ENCODE measurements around the gene TGFB1I1. TPM values are rescaled to one million over a fixed set of nuclear protein-coding genes. Genes with fewer than 3 reads are reported as not detected.
A peak's percentile ranks its signal among the peaks of the same experiment; 100 is the strongest.

TGFB1I1 gene
- total RNA-seq, 1 experiment from 2014 or later, result 90.6 TPM

DNA sequence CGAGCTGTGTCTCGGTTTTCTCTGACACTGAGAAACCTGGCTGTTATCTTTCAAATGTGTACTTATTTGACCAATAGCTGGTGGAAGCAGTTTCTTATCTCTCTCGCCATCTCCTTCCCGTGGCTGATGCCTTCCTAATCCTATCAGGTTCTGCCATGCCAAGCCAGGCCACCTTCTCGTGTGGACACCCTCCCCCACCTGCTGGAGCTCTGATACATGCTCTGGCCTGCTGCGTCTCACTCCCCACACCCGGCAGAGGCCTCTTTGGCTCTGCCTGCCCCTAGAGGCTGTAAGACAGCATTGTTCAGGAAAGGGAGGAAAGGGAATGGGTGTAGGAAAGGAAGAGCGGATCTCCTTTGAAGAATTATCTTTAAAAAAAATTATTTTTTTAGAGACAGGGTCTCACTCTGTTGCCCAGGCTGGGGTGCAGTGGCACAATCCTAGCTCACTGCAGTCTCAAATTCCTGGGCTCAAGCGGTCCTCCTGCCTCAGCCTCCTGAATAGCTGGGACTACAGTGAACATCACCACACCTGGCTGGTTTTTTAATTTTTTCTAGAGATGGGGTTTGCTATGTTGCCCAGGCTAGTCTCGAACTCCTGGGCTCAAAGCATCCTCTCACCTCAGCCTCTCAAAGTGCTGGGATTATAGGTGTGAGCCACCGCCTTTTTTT, 20.1 kb upstream of the TGFB1I1 start:
- DNase-seq (ENCODE audit: low read depth), result peak; percentile 64

- peak; percentile 85 for DNase-seq (ENCODE audit: low read depth)
These were observed 19.3 kb upstream of the TGFB1I1 start for GRCh38 chr16:31452631-31453106.

DNA sequence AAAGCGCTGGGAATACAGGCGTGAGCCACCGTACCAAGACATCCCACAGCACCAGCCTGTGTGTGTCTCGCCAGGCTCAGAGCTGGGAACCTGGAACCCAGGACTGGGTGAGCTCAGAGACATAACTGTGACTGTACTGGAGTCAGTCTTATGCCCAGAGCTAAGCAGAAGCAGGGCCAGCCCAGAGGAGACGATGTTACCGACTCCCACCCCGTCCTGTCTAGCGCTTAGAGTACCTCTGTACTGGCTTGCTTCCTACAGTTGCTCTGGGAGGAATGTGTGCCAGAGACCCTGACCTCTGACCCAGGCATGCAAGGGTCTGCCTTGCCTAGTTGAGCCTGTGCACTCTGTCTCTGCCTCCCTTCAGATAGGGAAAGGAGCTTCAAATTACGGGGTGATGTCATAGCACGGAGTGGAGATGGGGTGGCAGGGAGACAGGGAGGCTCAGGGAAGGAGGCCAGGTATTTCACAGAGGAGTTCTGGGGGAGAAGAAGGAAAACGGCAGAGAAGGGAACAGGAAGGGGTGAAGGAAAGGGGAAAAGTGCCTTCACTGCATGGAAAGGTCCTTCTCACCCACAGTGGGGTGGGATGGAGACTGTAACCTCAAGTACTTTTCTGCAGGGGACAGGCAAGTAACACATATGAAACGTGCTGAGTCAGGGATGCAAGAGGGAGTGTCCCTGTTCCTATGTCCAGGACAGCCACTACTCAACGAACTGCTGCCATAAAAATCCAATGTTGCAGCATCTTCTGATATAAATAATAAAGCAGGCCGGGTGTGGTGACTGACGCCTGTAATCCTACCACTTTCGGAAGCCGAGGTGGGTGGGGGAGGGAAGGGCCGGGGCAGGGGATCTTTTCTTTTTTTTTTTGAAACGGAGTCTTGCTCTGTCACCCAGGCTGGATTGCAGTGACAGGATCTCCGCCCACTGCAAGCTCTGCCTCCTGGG, 18.4 kb upstream of the TGFB1I1 start:
- peak; percentile 44 for DNase-seq (ENCODE audit: low read depth)

DNA sequence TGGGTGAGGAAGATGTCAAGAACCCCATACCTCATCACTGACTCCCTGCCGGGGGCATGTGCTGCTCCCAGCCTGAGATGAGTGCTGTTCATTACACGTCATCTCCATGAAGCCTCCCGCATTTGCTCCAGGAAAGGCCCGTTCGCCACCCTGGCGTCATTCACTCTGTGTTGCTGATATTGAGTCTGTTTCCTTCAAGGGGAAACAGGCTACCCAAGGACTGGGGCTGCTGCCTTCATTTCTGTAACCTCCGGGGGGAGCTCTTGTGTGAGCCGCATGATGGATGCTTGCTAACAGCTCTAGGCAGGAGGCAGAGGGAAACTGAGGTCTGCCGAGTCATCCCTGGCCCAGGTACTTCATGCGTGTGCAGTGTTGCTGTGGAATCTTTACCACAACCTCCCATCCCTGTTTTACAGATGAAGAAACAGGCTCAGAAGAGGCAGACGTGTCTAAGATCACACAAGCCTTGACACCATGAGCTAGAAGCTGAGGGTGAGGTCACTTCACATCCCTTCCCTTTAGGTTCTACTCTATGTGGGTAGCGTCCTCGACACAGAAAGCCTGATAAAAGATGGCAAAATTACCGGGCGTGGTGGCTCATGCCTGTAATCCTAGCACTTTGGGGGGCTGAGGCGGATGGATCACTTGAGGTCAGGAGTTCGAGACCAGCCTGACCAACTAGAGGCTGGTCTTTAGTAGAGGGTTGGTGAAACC, 16.2 kb upstream of the TGFB1I1 start:
- DNase-seq (ENCODE audit: low read depth), result no peak

DNA sequence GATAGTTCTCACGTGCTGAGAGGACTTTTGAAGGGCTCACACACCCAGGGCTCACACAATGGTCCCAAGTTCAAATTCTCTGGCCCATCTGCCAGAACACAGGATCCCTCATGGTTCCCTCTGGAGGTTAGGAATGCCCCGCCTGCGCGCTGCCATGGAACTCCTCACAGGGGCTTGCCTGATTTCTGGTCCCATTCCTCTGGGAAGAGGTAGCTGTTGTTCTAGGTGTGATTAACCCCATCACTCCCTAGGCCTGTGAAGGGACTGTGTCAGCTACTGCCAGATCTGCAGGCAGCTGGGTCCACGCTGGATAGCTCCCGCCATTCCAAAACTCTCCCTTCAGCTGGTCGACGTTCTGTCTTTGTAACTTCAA, 15.0 kb upstream of the TGFB1I1 start:
- DNase-seq (ENCODE audit: low read depth), result no peak

GRCh38 chr16:31458073-31458843, 13.7 kb upstream of the TGFB1I1 start:
- DNase-seq (ENCODE audit: low read depth), result peak; percentile 56

DNA sequence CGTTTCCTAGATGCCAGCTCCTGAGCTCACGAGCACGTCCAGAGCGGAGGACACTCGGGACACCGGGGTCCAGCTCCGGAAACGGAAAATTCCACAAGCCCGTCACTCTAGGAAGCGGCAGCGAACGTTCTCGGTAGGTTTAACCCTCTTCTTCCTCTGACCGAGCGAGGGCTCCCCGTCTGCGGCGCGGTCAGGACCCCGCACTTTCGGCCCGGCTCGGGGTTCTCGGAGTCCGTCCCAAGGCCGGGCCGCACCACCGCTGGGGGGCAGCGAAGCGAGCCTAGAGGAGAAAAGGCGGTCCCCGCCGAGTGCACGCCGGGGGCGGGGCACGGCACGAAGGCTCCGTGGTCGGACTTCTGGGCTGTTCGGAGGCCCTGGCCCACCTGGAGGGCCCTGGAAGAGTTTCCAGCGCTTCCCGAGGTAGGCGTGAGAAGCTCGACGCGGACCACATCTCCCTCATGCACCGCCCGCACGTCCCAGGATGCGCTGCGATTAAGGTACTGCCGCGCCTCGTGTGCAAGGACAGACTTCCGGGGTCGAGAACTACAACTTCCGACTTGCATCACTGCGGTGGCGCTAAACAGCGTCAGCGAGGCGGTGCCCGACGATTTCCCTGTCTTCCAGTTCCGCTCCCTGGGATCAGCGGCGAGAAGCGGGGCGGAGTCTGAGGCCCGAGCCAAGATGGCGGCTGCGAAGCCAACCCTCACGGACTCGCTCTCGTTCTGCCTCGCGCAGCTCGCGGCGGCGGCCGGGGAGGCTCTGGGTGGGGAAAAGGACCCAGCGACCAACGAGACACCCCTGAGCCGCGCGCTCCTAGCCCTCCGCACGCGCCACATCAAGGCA, 12.9 kb upstream of the TGFB1I1 start, which contains the start of gene ARMC5:
ARMC5 (plus strand) TSS at position 658 of the 843 bp plus-strand sequence; CDS start at position 682, 24 bp downstream.
- peak; percentile 96 for DNase-seq (ENCODE audit: low read depth)

- peak; percentile 94 for DNase-seq (ENCODE audit: low read depth)
These were observed 12.0 kb upstream of the TGFB1I1 start for GRCh38 chr16:31459687-31460581.

- DNase-seq (ENCODE audit: low read depth), result no peak
These were observed 11.4 kb upstream of the TGFB1I1 start for GRCh38 chr16:31460582-31461002.

GRCh38 chr16:31461201-31461920, 10.6 kb upstream of the TGFB1I1 start:
- no peak for DNase-seq (ENCODE audit: low read depth)

- no peak for DNase-seq (ENCODE audit: low read depth)
These were observed 9.8 kb upstream of the TGFB1I1 start for GRCh38 chr16:31461921-31462804.

GRCh38 chr16:31464348-31464769, 7.6 kb upstream of the TGFB1I1 start:
- DNase-seq (ENCODE audit: low read depth), result no peak

DNA sequence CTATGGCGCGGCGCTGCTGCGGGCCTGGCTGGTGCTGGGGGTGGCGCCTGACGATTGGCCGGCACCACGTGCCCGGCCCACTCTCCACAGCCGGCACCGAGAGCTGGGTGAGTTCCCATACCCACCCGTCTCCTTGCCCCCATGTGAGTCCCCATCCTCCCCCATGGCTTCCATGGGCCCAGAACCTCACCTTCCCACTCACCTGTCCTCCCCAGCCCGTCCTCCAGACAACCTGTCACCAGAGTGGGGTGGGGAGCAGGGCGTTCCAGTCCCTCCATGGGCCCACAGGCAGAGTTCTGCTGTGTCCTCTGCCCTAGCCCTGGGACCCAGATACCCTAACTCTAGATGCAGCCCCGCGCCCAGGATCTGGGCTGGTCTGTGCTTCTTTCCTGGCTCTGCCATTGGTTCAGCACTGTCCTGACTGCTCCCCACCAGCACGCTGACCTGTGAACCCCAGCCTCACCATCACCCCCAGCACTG, 7.1 kb upstream of the TGFB1I1 start:
- DNase-seq (ENCODE audit: low read depth), result no peak

- DNase-seq (ENCODE audit: low read depth), result no peak
These were observed 6.1 kb upstream of the TGFB1I1 start for GRCh38 chr16:31465788-31466370.

DNA sequence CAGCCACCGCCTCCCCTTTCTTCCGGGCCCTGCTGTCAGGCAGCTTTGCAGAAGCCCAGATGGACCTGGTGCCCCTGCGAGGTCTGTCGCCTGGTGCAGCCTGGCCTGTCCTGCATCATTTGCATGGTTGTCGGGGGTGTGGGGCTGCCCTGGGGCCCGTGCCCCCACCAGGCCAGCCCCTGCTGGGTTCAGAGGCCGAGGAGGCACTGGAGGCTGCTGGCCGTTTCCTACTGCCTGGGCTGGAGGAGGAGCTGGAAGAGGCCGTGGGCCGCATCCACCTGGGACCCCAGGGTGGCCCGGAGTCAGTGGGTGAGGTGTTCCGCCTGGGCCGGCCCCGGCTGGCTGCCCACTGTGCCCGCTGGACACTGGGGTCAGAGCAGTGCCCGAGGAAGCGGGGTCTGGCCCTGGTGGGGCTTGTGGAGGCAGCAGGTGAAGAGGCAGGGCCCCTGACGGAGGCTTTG, 5.5 kb upstream of the TGFB1I1 start:
- DNase-seq (ENCODE audit: low read depth), result no peak

DNA sequence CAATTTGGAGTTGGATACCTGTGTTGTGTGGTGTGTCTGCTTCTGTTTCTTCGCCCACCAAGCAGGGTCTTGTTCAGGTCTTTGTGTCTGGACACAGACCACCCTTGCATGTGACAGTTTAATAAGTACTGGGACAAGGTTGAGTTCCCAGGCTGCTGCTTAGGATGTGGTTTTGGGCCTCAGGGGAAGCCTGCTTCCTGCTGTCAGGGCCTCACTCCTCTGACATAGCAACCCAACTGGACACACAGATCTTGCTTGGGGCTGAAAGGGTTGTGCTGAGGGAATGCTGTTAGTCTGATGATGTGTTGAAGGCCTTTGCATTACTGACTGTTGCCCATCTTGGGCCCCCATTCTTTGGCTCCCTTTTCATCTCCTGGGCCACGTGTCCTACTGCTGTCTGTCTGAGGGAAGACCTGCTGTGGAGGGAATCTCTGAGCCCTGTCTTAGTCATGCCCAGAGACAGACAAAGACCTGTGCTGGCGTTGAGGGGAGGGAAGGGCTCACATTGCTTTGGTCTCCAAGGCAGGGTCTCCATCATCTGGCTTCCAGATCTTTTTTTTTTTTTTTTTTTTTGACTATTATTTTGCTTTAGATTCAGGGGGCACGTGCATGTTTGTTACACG, 4.7 kb upstream of the TGFB1I1 start:
- peak; percentile 49 for DNase-seq (ENCODE audit: low read depth)

Measured in HT1080 (cell line).